ENCODE results near the gene SH2D1A. TPM values are rescaled to one million over a fixed set of nuclear protein-coding genes. Genes with fewer than 3 reads are reported as not detected.

SH2D1A gene
- total RNA-seq, 4 donors from 2014 or later = 1.1 to 2.9 (median 1.8) TPM

- no peak for TF ChIP-seq CTCF (IDR thresholded peaks at IDR 0.05; ENCODE audit: low read depth)
Observed at GRCh38 chrX:124362072-124362471, 15.7 kb downstream of the SH2D1A start.

GRCh38 chrX:124362761-124363160 is 16.4 kb downstream of the SH2D1A start:
- no peak for TF ChIP-seq CTCF (IDR thresholded peaks at IDR 0.05; ENCODE audit: low read depth)

GRCh38 chrX:124369722-124370121 is 23.4 kb downstream of the SH2D1A start:
- TF ChIP-seq CTCF (IDR thresholded peaks at IDR 0.05; ENCODE audit: low read depth) = no peak

- TF ChIP-seq CTCF (IDR thresholded peaks at IDR 0.05; ENCODE audit: low read depth) = no peak
Observed at GRCh38 chrX:124373348-124373747, 27.0 kb downstream of the SH2D1A start.

GRCh38 chrX:124378643-124379042 is 32.3 kb downstream of the SH2D1A start:
- no peak for TF ChIP-seq CTCF (IDR thresholded peaks at IDR 0.05; ENCODE audit: low read depth)

- no peak for TF ChIP-seq CTCF (IDR thresholded peaks at IDR 0.05; ENCODE audit: low read depth)
Observed at GRCh38 chrX:124383354-124383753, 37.0 kb downstream of the SH2D1A start.

- no peak for TF ChIP-seq CTCF (IDR thresholded peaks at IDR 0.05; ENCODE audit: low read depth)
Observed at GRCh38 chrX:124386401-124386800, 40.0 kb downstream of the SH2D1A start.

Measured in subcutaneous adipose tissue (tissue), 4 donors.